GM23338 (cell line): Measurements from ENCODE around the gene GNB2. TPM values are rescaled to one million over a fixed set of nuclear protein-coding genes. Genes with fewer than 3 reads are reported as not detected.
A peak's percentile ranks its signal among the peaks of the same experiment; 100 is the strongest.

Experiments
- ATAC-seq: fragments of 200-7000 bp; cut with Tn5 transposase; 3 replicates; pipeline ENCODE4 v1.9.1; 2020
- DNase-seq: peaks from one replicate; pipeline ENCODE4 v3.0.0-alpha.2; 2015; ENCODE audit warnings: low spot score
- H2AFZ ChIP-seq: fragments of 200-600 bp; sonication (generic); 2 replicates; pipeline ENCODE4 v1.8.0; 2016; ENCODE audit warnings: antibody characterized with exemption, mild to moderate bottlenecking, moderate library complexity
- H3F3A ChIP-seq: fragments of 200-600 bp; sonication (generic); replicated peaks from 2 replicates; pipeline ENCODE4 v1.8.0; 2017; ENCODE audit warnings: antibody characterized with exemption, mixed run types, low read depth
- H3K27ac ChIP-seq: fragments of 200-600 bp; sonication (generic); 2 replicates; pipeline ENCODE4 v1.6.1; 2016; ENCODE audit warnings: low read depth
- H3K27me3 ChIP-seq: fragments of 200-600 bp; sonication (generic); 2 replicates; pipeline ENCODE4 v1.8.0; 2016; ENCODE audit warnings: mild to moderate bottlenecking, mixed run types, moderate library complexity; ENCODE audit not compliant: insufficient read depth
- H3K36me3 ChIP-seq: fragments of 200-600 bp; sonication (generic); 2 replicates; pipeline ENCODE4 v1.8.0; 2016; ENCODE audit warnings: mild to moderate bottlenecking; ENCODE audit not compliant: insufficient read depth
- H3K4me1 ChIP-seq: fragments of 200-600 bp; sonication (generic); 2 replicates; pipeline ENCODE4 v1.8.0; 2016; ENCODE audit warnings: mild to moderate bottlenecking, moderate library complexity; ENCODE audit not compliant: insufficient read depth
- H3K4me2 ChIP-seq: fragments of 200-600 bp; sonication (generic); 2 replicates; pipeline ENCODE4 v1.7.1; 2017; ENCODE audit warnings: mixed run types
- H3K4me3 ChIP-seq: fragments of 200-600 bp; sonication (generic); 2 replicates; pipeline ENCODE4 v1.6.1; 2016; ENCODE audit warnings: mixed run types
- H3K79me2 ChIP-seq: fragments of 200-600 bp; sonication (generic); replicated peaks from 2 replicates; pipeline ENCODE4 v1.8.0; 2017; ENCODE audit warnings: mild to moderate bottlenecking; ENCODE audit not compliant: insufficient read depth
- H3K9me2 ChIP-seq: fragments of 200-600 bp; sonication (generic); 2 replicates; pipeline ENCODE4 v1.8.0; 2017; ENCODE audit not compliant: insufficient read depth
- H4K20me1 ChIP-seq: fragments of 200-600 bp; sonication (generic); replicated peaks from 2 replicates; pipeline ENCODE4 v1.8.0; 2017; ENCODE audit warnings: mild to moderate bottlenecking; ENCODE audit not compliant: insufficient read depth
- H3K27ac Mint-ChIP-seq: 2 replicates; pipeline ENCODE4 v1.8.0; 2020; ENCODE audit warnings: inconsistent platforms, mild to moderate bottlenecking, moderate library complexity, mixed read lengths
- H3K27me3 Mint-ChIP-seq: 3 replicates; pipeline ENCODE4 v1.8.0; 2022; ENCODE audit warnings: low read depth, mild to moderate bottlenecking, moderate library complexity, mixed read lengths, inconsistent platforms; ENCODE audit not compliant: insufficient read depth, poor library complexity
- H3K36me3 Mint-ChIP-seq: 3 replicates; pipeline ENCODE4 v1.8.0; 2021; ENCODE audit warnings: low read depth, mild to moderate bottlenecking, inconsistent platforms, moderate library complexity, mixed read lengths
- H3K4me1 Mint-ChIP-seq: 3 replicates; pipeline ENCODE4 v1.8.0; 2020; ENCODE audit warnings: mild to moderate bottlenecking, inconsistent platforms, mixed read lengths
- H3K4me3 Mint-ChIP-seq: 3 replicates; pipeline ENCODE4 v1.8.0; 2021; ENCODE audit warnings: moderate library complexity, mild to moderate bottlenecking, inconsistent platforms, mixed read lengths
- H3K9me3 Mint-ChIP-seq: 3 replicates; pipeline ENCODE4 v1.8.0; 2020; ENCODE audit warnings: moderate library complexity, mild to moderate bottlenecking, inconsistent platforms, mixed read lengths
- EZH2phosphoT487 ChIP-seq: fragments of 200-600 bp; sonication (generic); IDR thresholded peaks from one replicate; pipeline ENCODE4 v1.8.1; 2018; ENCODE audit warnings: antibody characterized with exemption; ENCODE audit not compliant: unreplicated experiment
- NANOG ChIP-seq: IDR thresholded peaks from 2 replicates; pipeline ENCODE4 v1.6.1; 2016; ENCODE audit warnings: antibody characterized with exemption, borderline replicate concordance
- ZNF331 ChIP-seq: fragments of 250-450 bp; sonication (Bioruptor Pico); IDR thresholded peaks from 2 replicates; pipeline ENCODE4 v1.5.0; 2020; ENCODE audit warnings: low read depth, mild to moderate bottlenecking, moderate library complexity
- polyA plus RNA-seq: library from polyadenylated mRNA; unstranded; fragments of >200 nt; fragmentation: Nextera tagmentation; extraction: Ambion mirVana; gene quantifications from 2 replicates; pipeline ENCODE4 v1.2.1, GENCODE V29; 2016
- total RNA-seq: library from RNA; depleted of rRNA; stranded (reverse); fragments of >200 nt; shearing (Covaris generic); gene quantifications from 2 replicates; pipeline ENCODE4 v1.2.3, GENCODE V29; 2014
- TF ChIP-seq, protein P1 (sequence below): IDR thresholded peaks from 2 replicates; pipeline ENCODE4 v1.6.1; 2016; ENCODE audit warnings: antibody characterized with exemption
- TF ChIP-seq, protein P2 (sequence below), 2 experiments: fragments of 200-600 bp in 1 of 2; sonication (generic) in 1 of 2; conservative IDR thresholded peaks; 2 replicates each; pipeline versions ENCODE4 v1.5.1 to v1.6.1; 2016 to 2017; ENCODE audit warnings: antibody characterized with exemption in 2 of 2, low read depth in 2 of 2, mild to moderate bottlenecking in 2 of 2, moderate library complexity in 1 of 2
- TF ChIP-seq, protein P3 (sequence below): fragments of 250-450 bp; sonication (Bioruptor Pico); IDR thresholded peaks from 2 replicates; pipeline ENCODE4 v1.5.0; 2020; ENCODE audit warnings: mild to moderate bottlenecking, moderate library complexity

Gene GNB2
- total and polyA plus RNA-seq, 2 experiments from 2014 or later: 112 to 153 TPM

DNA sequence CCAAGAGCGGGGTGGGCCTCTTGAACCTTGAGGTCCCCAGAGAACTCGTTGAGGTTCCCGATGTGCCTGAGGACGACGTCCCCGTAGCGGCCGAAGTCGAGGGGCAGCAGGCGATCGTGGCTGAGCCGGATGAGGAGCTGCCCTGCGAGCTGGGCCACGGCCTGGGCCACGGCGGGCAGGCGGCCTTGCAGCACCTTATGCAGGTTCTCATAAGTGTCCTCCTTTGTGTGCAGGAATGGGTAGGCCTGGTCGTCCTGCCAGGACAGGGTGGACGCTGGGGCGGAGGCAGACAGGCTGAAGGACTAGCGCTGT lies 46.3 kb upstream of the GNB2 start (continued):
- TF ChIP-seq, protein P1, sequence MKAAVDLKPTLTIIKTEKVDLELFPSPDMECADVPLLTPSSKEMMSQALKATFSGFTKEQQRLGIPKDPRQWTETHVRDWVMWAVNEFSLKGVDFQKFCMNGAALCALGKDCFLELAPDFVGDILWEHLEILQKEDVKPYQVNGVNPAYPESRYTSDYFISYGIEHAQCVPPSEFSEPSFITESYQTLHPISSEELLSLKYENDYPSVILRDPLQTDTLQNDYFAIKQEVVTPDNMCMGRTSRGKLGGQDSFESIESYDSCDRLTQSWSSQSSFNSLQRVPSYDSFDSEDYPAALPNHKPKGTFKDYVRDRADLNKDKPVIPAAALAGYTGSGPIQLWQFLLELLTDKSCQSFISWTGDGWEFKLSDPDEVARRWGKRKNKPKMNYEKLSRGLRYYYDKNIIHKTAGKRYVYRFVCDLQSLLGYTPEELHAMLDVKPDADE: no peak
- TF ChIP-seq NANOG: no peak
- TF ChIP-seq ZNF331 (CRISPR knock-in tag): no peak
- TF ChIP-seq EZH2phosphoT487: no peak

DNA sequence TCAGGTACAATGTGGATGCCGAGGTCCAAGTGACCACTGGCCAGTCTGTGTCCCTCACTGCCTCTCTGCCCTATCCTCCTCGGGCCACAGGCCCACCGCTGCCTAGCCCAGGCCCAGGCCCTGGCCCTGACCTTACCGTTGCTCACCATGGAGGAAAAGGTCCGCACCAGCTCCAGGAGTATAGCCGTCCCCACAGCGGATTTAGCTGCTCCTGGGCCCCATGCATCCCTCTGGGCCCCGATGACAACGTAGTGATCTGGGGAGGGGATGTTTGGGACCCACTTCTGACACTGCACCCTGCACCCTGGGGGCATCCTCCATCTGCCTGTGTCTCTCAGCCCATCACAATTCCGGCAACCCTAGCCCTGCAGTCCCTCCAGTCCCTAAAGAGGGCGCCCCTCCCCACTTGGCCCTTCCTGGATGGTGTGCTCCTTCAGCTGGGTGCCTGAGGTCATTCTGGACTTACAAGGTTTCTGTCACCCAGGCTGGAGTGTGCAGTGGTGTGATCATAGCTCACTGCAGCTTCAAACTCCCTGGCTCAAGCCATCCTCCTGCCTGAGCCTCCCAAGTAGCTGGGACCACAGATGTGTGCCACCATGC lies 44.3 kb upstream of the GNB2 start:
- Histone ChIP-seq H3K27ac (no peak overlapping the region), H3K4me2 (no peak overlapping the region), H3F3A (peaks cover 2% of the 10 kb centered on the region; the same call in 1 of the 2 replicates), H3K79me2 (no peaks in the 10 kb centered on the region), H2AFZ (no peak overlapping the region), H3K9me2 (no peaks in the 10 kb centered on the region), H3K4me3 (no peak overlapping the region), H3K27me3 (peaks cover 21% of the 10 kb centered on the region), H3K36me3 (no peaks in the 10 kb centered on the region), H3K4me1 (peaks cover 12% of the 10 kb centered on the region), H4K20me1 (no peaks in the 10 kb centered on the region)
- H3K27ac Mint-ChIP-seq: no peak overlapping the region
- no peaks in the 10 kb centered on the region; the same call in 2 of the 3 replicates for H3K36me3 Mint-ChIP-seq
- TF ChIP-seq, protein P2, sequence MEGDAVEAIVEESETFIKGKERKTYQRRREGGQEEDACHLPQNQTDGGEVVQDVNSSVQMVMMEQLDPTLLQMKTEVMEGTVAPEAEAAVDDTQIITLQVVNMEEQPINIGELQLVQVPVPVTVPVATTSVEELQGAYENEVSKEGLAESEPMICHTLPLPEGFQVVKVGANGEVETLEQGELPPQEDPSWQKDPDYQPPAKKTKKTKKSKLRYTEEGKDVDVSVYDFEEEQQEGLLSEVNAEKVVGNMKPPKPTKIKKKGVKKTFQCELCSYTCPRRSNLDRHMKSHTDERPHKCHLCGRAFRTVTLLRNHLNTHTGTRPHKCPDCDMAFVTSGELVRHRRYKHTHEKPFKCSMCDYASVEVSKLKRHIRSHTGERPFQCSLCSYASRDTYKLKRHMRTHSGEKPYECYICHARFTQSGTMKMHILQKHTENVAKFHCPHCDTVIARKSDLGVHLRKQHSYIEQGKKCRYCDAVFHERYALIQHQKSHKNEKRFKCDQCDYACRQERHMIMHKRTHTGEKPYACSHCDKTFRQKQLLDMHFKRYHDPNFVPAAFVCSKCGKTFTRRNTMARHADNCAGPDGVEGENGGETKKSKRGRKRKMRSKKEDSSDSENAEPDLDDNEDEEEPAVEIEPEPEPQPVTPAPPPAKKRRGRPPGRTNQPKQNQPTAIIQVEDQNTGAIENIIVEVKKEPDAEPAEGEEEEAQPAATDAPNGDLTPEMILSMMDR (conservative IDR thresholded peaks at IDR 0.05; ENCODE audit: low read depth in 2 of 2): peak; percentile 66 to 91
- TF ChIP-seq, protein P3, sequence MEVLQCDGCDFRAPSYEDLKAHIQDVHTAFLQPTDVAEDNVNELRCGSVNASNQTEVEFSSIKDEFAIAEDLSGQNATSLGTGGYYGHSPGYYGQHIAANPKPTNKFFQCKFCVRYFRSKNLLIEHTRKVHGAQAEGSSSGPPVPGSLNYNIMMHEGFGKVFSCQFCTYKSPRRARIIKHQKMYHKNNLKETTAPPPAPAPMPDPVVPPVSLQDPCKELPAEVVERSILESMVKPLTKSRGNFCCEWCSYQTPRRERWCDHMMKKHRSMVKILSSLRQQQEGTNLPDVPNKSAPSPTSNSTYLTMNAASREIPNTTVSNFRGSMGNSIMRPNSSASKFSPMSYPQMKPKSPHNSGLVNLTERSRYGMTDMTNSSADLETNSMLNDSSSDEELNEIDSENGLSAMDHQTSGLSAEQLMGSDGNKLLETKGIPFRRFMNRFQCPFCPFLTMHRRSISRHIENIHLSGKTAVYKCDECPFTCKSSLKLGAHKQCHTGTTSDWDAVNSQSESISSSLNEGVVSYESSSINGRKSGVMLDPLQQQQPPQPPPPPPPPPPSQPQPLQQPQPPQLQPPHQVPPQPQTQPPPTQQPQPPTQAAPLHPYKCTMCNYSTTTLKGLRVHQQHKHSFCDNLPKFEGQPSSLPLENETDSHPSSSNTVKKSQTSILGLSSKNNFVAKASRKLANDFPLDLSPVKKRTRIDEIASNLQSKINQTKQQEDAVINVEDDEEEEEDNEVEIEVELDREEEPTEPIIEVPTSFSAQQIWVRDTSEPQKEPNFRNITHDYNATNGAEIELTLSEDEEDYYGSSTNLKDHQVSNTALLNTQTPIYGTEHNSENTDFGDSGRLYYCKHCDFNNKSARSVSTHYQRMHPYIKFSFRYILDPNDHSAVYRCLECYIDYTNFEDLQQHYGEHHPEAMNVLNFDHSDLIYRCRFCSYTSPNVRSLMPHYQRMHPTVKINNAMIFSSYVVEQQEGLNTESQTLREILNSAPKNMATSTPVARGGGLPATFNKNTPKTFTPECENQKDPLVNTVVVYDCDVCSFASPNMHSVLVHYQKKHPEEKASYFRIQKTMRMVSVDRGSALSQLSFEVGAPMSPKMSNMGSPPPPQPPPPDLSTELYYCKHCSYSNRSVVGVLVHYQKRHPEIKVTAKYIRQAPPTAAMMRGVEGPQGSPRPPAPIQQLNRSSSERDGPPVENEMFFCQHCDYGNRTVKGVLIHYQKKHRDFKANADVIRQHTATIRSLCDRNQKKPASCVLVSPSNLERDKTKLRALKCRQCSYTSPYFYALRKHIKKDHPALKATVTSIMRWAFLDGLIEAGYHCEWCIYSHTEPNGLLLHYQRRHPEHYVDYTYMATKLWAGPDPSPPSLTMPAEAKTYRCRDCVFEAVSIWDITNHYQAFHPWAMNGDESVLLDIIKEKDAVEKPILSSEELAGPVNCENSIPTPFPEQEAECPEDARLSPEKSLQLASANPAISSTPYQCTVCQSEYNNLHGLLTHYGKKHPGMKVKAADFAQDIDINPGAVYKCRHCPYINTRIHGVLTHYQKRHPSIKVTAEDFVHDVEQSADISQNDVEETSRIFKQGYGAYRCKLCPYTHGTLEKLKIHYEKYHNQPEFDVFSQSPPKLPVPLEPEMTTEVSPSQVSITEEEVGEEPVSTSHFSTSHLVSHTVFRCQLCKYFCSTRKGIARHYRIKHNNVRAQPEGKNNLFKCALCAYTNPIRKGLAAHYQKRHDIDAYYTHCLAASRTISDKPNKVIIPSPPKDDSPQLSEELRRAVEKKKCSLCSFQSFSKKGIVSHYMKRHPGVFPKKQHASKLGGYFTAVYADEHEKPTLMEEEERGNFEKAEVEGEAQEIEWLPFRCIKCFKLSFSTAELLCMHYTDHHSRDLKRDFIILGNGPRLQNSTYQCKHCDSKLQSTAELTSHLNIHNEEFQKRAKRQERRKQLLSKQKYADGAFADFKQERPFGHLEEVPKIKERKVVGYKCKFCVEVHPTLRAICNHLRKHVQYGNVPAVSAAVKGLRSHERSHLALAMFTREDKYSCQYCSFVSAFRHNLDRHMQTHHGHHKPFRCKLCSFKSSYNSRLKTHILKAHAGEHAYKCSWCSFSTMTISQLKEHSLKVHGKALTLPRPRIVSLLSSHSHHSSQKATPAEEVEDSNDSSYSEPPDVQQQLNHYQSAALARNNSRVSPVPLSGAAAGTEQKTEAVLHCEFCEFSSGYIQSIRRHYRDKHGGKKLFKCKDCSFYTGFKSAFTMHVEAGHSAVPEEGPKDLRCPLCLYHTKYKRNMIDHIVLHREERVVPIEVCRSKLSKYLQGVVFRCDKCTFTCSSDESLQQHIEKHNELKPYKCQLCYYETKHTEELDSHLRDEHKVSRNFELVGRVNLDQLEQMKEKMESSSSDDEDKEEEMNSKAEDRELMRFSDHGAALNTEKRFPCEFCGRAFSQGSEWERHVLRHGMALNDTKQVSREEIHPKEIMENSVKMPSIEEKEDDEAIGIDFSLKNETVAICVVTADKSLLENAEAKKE (CRISPR knock-in tag): no peak
- H3K4me1 Mint-ChIP-seq: peaks cover 8% of the 10 kb centered on the region; the same call in 2 of the 3 replicates
- H3K27me3 Mint-ChIP-seq: peaks cover 35% of the 10 kb centered on the region
- H3K4me3 Mint-ChIP-seq: peak overlapping the region; percentile 21; the same call in 1 of the 3 replicates
- DNase-seq (peak; percentile 90), ATAC-seq (peak; percentile 55)
- no peaks in the 10 kb centered on the region; the same call in 2 of the 3 replicates for H3K9me3 Mint-ChIP-seq
